ENCODE measurements around the gene ASAP2.
A peak's percentile ranks its signal among the peaks of the same experiment; 100 is the strongest.

Gene ASAP2

DNA sequence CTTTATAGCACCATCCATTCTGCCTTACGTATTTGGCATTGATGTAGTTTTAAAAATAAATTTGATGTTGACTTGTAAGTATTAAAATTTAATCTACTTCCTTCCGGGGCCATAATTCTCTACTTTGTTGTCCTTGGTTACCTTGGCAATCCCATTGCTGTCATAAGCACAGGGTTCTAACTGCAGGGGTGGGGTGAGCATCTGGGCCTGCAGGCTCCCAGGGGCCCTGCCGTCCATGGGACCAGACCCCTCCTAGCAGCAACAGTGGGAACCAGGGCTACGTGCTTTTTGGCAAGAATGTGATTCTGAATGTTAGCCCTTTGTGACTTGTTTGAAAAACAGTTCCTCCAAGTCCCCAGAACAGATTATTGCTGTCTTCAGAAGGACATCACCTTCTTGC, 4.9 kb downstream of the ASAP2 start:
- no peaks in the 10 kb centered on the region for H3K9me2 ChIP-seq (replicated peaks; ENCODE audit: low read depth, low read length)
- H2AFZ ChIP-seq (ENCODE audit: low read length): no peak overlapping the region
- peaks cover 21% of the 10 kb centered on the region for H4K20me1 ChIP-seq (ENCODE audit: insufficient read depth, low read length, poor library complexity, severe bottlenecking)
- no peaks in the 10 kb centered on the region for H3K27me3 ChIP-seq (ENCODE audit: insufficient read depth, low read length, poor library complexity, severe bottlenecking)
- TF ChIP-seq, protein P1, sequence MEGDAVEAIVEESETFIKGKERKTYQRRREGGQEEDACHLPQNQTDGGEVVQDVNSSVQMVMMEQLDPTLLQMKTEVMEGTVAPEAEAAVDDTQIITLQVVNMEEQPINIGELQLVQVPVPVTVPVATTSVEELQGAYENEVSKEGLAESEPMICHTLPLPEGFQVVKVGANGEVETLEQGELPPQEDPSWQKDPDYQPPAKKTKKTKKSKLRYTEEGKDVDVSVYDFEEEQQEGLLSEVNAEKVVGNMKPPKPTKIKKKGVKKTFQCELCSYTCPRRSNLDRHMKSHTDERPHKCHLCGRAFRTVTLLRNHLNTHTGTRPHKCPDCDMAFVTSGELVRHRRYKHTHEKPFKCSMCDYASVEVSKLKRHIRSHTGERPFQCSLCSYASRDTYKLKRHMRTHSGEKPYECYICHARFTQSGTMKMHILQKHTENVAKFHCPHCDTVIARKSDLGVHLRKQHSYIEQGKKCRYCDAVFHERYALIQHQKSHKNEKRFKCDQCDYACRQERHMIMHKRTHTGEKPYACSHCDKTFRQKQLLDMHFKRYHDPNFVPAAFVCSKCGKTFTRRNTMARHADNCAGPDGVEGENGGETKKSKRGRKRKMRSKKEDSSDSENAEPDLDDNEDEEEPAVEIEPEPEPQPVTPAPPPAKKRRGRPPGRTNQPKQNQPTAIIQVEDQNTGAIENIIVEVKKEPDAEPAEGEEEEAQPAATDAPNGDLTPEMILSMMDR (conservative IDR thresholded peaks at IDR 0.05; ENCODE audit: low read length): no peak
- TF ChIP-seq EZH2phosphoT487 (IDR thresholded peaks at IDR 0.05; ENCODE audit: borderline replicate concordance): no peak
- peaks cover 64% of the 10 kb centered on the region for H3K79me2 ChIP-seq (ENCODE audit: insufficient read depth, low read length)
- H3K4me3 ChIP-seq (ENCODE audit: low read length, poor library complexity, severe bottlenecking): no peak overlapping the region
- peak overlapping the region; percentile 2 for H3K4me2 ChIP-seq (ENCODE audit: low read depth, low read length, poor library complexity, severe bottlenecking)
- no peaks in the 10 kb centered on the region for H3K36me3 ChIP-seq (ENCODE audit: insufficient read depth, low read length)
- peaks cover 29% of the 10 kb centered on the region for H3K4me1 ChIP-seq (ENCODE audit: insufficient read depth, low read length, poor library complexity, severe bottlenecking)
- no peak overlapping the region for H3K9ac ChIP-seq (ENCODE audit: low read depth, low read length, poor library complexity, severe bottlenecking)
- H3F3A ChIP-seq (ENCODE audit: low read depth): no peaks in the 10 kb centered on the region
- no peaks in the 10 kb centered on the region for H3K9me3 ChIP-seq (ENCODE audit: insufficient read depth, low read depth, low read length)

DNA sequence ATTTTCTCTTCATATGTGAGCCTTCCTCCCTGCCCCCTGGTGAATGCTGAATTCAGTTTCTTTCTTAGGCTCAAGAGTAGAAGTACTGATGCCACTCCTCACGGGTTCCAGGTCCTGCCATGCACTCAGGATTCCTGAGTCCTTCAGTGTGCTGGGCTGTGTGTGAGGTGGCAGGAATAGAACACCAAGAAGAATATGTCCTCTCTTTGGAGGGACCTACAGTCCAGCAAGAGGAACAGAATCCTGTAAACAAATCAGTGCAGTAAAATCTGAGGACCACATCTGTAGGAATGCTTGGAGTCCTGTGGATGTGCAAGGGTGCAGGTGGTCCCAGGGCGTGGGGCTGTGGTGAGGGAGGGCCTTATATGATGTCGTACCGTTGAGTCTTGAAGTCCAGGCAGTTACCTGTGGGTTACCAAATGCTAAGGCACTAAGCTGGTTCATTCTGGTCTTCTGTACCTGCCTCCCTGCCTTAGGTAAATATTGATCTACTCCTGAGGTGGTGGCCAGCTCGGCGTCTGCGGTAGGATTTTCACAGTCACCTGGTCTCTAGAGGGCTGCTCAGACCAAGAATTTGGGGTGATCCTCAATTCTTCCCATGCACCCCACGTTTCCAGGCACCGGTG, 5.5 kb downstream of the ASAP2 start:
- no peak overlapping the region for H3K4me3 ChIP-seq (ENCODE audit: low read length, poor library complexity, severe bottlenecking)
- H4K20me1 ChIP-seq (ENCODE audit: insufficient read depth, low read length, poor library complexity, severe bottlenecking): peaks cover 21% of the 10 kb centered on the region
- H3K27me3 ChIP-seq (ENCODE audit: insufficient read depth, low read length, poor library complexity, severe bottlenecking): no peaks in the 10 kb centered on the region
- H3K9me3 ChIP-seq (ENCODE audit: insufficient read depth, low read depth, low read length): no peaks in the 10 kb centered on the region
- H2AFZ ChIP-seq (ENCODE audit: low read length): no peak overlapping the region
- H3K9me2 ChIP-seq (replicated peaks; ENCODE audit: low read depth, low read length): no peaks in the 10 kb centered on the region
- H3K9ac ChIP-seq (ENCODE audit: low read depth, low read length, poor library complexity, severe bottlenecking): no peak overlapping the region
- no peaks in the 10 kb centered on the region for H3F3A ChIP-seq (ENCODE audit: low read depth)
- no peak for TF ChIP-seq EZH2phosphoT487 (IDR thresholded peaks at IDR 0.05; ENCODE audit: borderline replicate concordance)
- TF ChIP-seq, protein P1 (conservative IDR thresholded peaks at IDR 0.05; ENCODE audit: low read length): no peak
- H3K36me3 ChIP-seq (ENCODE audit: insufficient read depth, low read length): no peaks in the 10 kb centered on the region
- H3K79me2 ChIP-seq (ENCODE audit: insufficient read depth, low read length): peaks cover 61% of the 10 kb centered on the region
- peak overlapping the region; percentile 2 for H3K4me2 ChIP-seq (ENCODE audit: low read depth, low read length, poor library complexity, severe bottlenecking)
- H3K4me1 ChIP-seq (ENCODE audit: insufficient read depth, low read length, poor library complexity, severe bottlenecking): peaks cover 29% of the 10 kb centered on the region

- Histone ChIP-seq H4K20me1 (ENCODE audit: insufficient read depth, low read length, poor library complexity, severe bottlenecking) (peaks cover 21% of the 10 kb centered on the region), H3K36me3 (ENCODE audit: insufficient read depth, low read length) (no peaks in the 10 kb centered on the region), H3K4me1 (ENCODE audit: insufficient read depth, low read length, poor library complexity, severe bottlenecking) (peaks cover 27% of the 10 kb centered on the region), H3K4me3 (ENCODE audit: low read length, poor library complexity, severe bottlenecking) (no peak overlapping the region), H3K9me2 (replicated peaks; ENCODE audit: low read depth, low read length) (no peaks in the 10 kb centered on the region), H3K9ac (ENCODE audit: low read depth, low read length, poor library complexity, severe bottlenecking) (no peak overlapping the region), H2AFZ (ENCODE audit: low read length) (no peak overlapping the region), H3K27me3 (ENCODE audit: insufficient read depth, low read length, poor library complexity, severe bottlenecking) (no peaks in the 10 kb centered on the region), H3K9me3 (ENCODE audit: insufficient read depth, low read depth, low read length) (no peaks in the 10 kb centered on the region), H3F3A (ENCODE audit: low read depth) (no peaks in the 10 kb centered on the region), H3K79me2 (ENCODE audit: insufficient read depth, low read length) (peaks cover 55% of the 10 kb centered on the region), H3K4me2 (ENCODE audit: low read depth, low read length, poor library complexity, severe bottlenecking) (no peak overlapping the region)
- no peak for TF ChIP-seq EZH2phosphoT487 (IDR thresholded peaks at IDR 0.05; ENCODE audit: borderline replicate concordance)
- TF ChIP-seq, protein P1 (conservative IDR thresholded peaks at IDR 0.05; ENCODE audit: low read length): no peak
These were observed 6.2 kb downstream of the ASAP2 start for GRCh38 chr2:9212661-9213411.
